Measurements from ENCODE around the gene RERE. TPM values are rescaled to one million over a fixed set of nuclear protein-coding genes. Genes with fewer than 3 reads are reported as not detected.

RERE gene
- total and polyA plus RNA-seq, 2 experiments from 2014 or later: 148 to 170 TPM

GRCh38 chr1:8752411-8752810 lies 65.0 kb downstream of the RERE start:
- no peak overlapping the region for H3K4me3 ChIP-seq
- peaks cover 20% of the 10 kb centered on the region; the same call in 1 of the 2 replicates for H4K20me1 ChIP-seq (replicated peaks; ENCODE audit: insufficient read depth)
- no peaks in the 10 kb centered on the region for H3K9me2 ChIP-seq (ENCODE audit: insufficient read depth)
- no peak overlapping the region for H3K4me2 ChIP-seq
- H3K4me3 Mint-ChIP-seq: no peak overlapping the region
- H3K27ac ChIP-seq (ENCODE audit: low read depth): no peak overlapping the region
- H2AFZ ChIP-seq: no peak overlapping the region
- TF ChIP-seq CREB1 (CRISPR knock-in tag; IDR thresholded peaks at IDR 0.05; ENCODE audit: low read depth) (no peak), STAT1 (IDR thresholded peaks at IDR 0.05; ENCODE audit: unreplicated experiment) (no peak), POLR2AphosphoS5 (IDR thresholded peaks at IDR 0.05; ENCODE audit: low read depth) (no peak), ETS1 (IDR thresholded peaks at IDR 0.05) (no peak), ZNF114 (CRISPR knock-in tag; IDR thresholded peaks at IDR 0.05) (no peak)
- no peaks in the 10 kb centered on the region for H3K27me3 ChIP-seq (ENCODE audit: insufficient read depth)
- no peaks in the 10 kb centered on the region for H3K9me3 Mint-ChIP-seq
- no peak for ATAC-seq
- H3K36me3 Mint-ChIP-seq (ENCODE audit: low read depth): no peaks in the 10 kb centered on the region
- no peaks in the 10 kb centered on the region for H3K36me3 ChIP-seq (ENCODE audit: insufficient read depth)
- H3K79me2 ChIP-seq (replicated peaks; ENCODE audit: insufficient read depth): peaks cover 62% of the 10 kb centered on the region
- H3K4me1 ChIP-seq (ENCODE audit: insufficient read depth): peaks cover 32% of the 10 kb centered on the region
- no peak overlapping the region for H3K27ac Mint-ChIP-seq
- H3K4me1 Mint-ChIP-seq: peaks cover 31% of the 10 kb centered on the region
- no peaks in the 10 kb centered on the region for H3K27me3 Mint-ChIP-seq (ENCODE audit: insufficient read depth, low read depth, poor library complexity)
- H3F3A ChIP-seq (replicated peaks; ENCODE audit: low read depth): no peaks in the 10 kb centered on the region
- no peak for DNase-seq (ENCODE audit: low spot score)

DNA sequence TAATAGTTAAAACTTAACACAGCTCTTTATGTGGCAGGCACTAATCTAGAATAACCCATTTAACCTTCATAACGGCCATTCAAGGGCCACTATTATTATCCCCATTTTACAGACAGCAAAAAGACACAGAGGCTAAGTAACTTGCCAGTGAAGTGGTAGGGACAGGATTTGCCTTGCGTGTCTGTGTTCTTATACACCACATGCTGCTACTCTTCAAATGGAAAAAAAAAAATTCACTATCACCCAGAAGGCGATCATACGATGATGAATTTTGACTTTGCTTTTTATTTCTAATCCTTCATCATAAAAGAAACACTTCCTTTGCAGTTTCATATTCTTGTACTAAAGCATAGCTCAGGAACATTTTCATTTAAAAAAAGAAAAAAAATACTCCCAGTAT lies 65.5 kb downstream of the RERE start:
- Histone ChIP-seq H3K27me3 (ENCODE audit: insufficient read depth) (no peaks in the 10 kb centered on the region), H3K27ac (ENCODE audit: low read depth) (no peak overlapping the region), H3K79me2 (replicated peaks; ENCODE audit: insufficient read depth) (peaks cover 60% of the 10 kb centered on the region), H2AFZ (no peak overlapping the region), H3K4me1 (ENCODE audit: insufficient read depth) (peaks cover 32% of the 10 kb centered on the region), H3K4me3 (no peak overlapping the region), H3K36me3 (ENCODE audit: insufficient read depth) (no peaks in the 10 kb centered on the region), H3F3A (replicated peaks; ENCODE audit: low read depth) (no peaks in the 10 kb centered on the region), H3K4me2 (no peak overlapping the region), H3K9me2 (ENCODE audit: insufficient read depth) (no peaks in the 10 kb centered on the region), H4K20me1 (replicated peaks; ENCODE audit: insufficient read depth) (peaks cover 20% of the 10 kb centered on the region; the same call in 1 of the 2 replicates)
- H3K36me3 Mint-ChIP-seq (ENCODE audit: low read depth): no peaks in the 10 kb centered on the region
- H3K27me3 Mint-ChIP-seq (ENCODE audit: insufficient read depth, low read depth, poor library complexity): no peaks in the 10 kb centered on the region
- H3K4me3 Mint-ChIP-seq: no peak overlapping the region
- no peak for TF ChIP-seq ZNF331 (CRISPR knock-in tag; IDR thresholded peaks at IDR 0.05; ENCODE audit: low read depth)
- TF ChIP-seq, protein P1, sequence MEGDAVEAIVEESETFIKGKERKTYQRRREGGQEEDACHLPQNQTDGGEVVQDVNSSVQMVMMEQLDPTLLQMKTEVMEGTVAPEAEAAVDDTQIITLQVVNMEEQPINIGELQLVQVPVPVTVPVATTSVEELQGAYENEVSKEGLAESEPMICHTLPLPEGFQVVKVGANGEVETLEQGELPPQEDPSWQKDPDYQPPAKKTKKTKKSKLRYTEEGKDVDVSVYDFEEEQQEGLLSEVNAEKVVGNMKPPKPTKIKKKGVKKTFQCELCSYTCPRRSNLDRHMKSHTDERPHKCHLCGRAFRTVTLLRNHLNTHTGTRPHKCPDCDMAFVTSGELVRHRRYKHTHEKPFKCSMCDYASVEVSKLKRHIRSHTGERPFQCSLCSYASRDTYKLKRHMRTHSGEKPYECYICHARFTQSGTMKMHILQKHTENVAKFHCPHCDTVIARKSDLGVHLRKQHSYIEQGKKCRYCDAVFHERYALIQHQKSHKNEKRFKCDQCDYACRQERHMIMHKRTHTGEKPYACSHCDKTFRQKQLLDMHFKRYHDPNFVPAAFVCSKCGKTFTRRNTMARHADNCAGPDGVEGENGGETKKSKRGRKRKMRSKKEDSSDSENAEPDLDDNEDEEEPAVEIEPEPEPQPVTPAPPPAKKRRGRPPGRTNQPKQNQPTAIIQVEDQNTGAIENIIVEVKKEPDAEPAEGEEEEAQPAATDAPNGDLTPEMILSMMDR (conservative IDR thresholded peaks at IDR 0.05; ENCODE audit: low read depth in 2 of 2): no peak
- TF ChIP-seq EZH2phosphoT487 (IDR thresholded peaks at IDR 0.05; ENCODE audit: unreplicated experiment): no peak
- TF ChIP-seq STAT1 (IDR thresholded peaks at IDR 0.05; ENCODE audit: unreplicated experiment): no peak
- TF ChIP-seq ZNF114 (CRISPR knock-in tag; IDR thresholded peaks at IDR 0.05): no peak
- no peak for TF ChIP-seq ZNF462 (CRISPR knock-in tag; IDR thresholded peaks at IDR 0.05)
- TF ChIP-seq ETS1 (IDR thresholded peaks at IDR 0.05): no peak
- TF ChIP-seq POLR2AphosphoS5 (IDR thresholded peaks at IDR 0.05; ENCODE audit: low read depth): no peak
- no peak for TF ChIP-seq CREB1 (CRISPR knock-in tag; IDR thresholded peaks at IDR 0.05; ENCODE audit: low read depth)
- TF ChIP-seq JUNB (IDR thresholded peaks at IDR 0.05; ENCODE audit: unreplicated experiment): no peak
- TF ChIP-seq NANOG (IDR thresholded peaks at IDR 0.05; ENCODE audit: borderline replicate concordance): no peak
- H3K4me1 Mint-ChIP-seq: peaks cover 29% of the 10 kb centered on the region
- DNase-seq (ENCODE audit: low spot score): no peak
- H3K27ac Mint-ChIP-seq: no peak overlapping the region
- no peak for ATAC-seq
- H3K9me3 Mint-ChIP-seq: no peaks in the 10 kb centered on the region
